Measurements from ENCODE around the gene CNPY2.

DNA sequence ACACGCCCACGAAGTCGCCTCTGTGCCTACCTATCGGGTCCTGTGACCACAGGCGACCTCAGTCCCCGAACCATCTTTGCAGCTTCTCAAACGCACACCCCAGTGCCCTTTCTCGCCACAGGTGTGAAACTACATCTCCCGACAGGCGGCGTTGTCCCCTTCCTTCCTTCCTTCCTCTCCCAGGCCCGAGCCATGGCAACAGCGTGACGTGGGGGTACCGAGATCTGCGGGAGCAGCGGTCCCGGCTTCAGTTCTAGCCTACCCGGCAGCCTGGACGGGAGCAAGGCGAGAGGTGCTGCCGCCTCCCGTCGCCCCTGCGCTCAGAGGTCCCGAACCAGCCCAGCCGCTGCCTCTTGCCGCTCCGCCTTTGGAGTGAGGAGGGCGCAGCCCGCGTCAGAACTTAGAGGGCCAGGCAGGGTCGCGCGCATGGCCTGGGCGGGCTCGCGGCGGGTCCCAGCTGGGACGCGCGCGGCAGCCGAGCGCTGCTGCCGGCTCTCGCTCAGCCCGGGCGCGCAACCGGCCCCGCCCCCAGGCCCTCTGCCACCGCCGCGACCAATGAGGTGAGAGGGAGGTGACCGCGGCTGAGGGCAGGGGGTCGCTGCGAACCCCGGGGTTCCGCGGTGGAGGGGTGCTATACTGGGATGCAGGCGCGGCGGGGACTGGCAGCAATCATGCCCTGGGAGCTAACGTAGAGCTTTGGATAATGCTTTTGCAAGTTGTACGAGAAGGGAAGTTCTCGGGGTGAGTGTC is 48.9 kb downstream of the CNPY2 start, which contains the start of gene COQ10A:
- TF ChIP-seq POLR2A (IDR thresholded peaks at IDR 0.05): peak; percentile 73 to 91
- TF ChIP-seq, protein P1, sequence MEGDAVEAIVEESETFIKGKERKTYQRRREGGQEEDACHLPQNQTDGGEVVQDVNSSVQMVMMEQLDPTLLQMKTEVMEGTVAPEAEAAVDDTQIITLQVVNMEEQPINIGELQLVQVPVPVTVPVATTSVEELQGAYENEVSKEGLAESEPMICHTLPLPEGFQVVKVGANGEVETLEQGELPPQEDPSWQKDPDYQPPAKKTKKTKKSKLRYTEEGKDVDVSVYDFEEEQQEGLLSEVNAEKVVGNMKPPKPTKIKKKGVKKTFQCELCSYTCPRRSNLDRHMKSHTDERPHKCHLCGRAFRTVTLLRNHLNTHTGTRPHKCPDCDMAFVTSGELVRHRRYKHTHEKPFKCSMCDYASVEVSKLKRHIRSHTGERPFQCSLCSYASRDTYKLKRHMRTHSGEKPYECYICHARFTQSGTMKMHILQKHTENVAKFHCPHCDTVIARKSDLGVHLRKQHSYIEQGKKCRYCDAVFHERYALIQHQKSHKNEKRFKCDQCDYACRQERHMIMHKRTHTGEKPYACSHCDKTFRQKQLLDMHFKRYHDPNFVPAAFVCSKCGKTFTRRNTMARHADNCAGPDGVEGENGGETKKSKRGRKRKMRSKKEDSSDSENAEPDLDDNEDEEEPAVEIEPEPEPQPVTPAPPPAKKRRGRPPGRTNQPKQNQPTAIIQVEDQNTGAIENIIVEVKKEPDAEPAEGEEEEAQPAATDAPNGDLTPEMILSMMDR (IDR thresholded peaks at IDR 0.05): peak; percentile 52 to 90 (median 80)

Measured in tibial nerve (tissue), 3 donors.